GM12878 (cell line): ENCODE data around the gene SORT1.

Source experiments
- ETV6 ChIP-seq, 2 experiments: fragments of 450-650 bp in 1 of 2; IDR thresholded peaks in 1 of 2; conservative IDR thresholded peaks in 1 of 2; 2 replicates each; pipeline ENCODE4 v1.6.1; 2014; ENCODE audit warnings: antibody characterized with exemption in 1 of 2, borderline replicate concordance in 1 of 2, low read depth in 1 of 2, mild to moderate bottlenecking in 1 of 2, moderate library complexity in 1 of 2
- POLR2A ChIP-seq: IDR thresholded peaks from 2 replicates; pipeline ENCODE4 v1.6.1; 2011; ENCODE audit warnings: low read depth, mild to moderate bottlenecking, low read length
- RAD21 ChIP-seq: IDR thresholded peaks from 2 replicates; pipeline ENCODE4 v1.6.1; 2011; ENCODE audit warnings: mild to moderate bottlenecking, low read depth, low read length, moderate library complexity; ENCODE audit not compliant: insufficient read depth

GRCh38 chr1:109388208-109388711 is 9.5 kb downstream of the SORT1 start:
- TF ChIP-seq RAD21 (no peak), ETV6 (conservative IDR thresholded peaks at IDR 0.05 in 1 of 2, IDR thresholded peaks at IDR 0.05 in 1 of 2; ENCODE audit: borderline replicate concordance in 1 of 2, low read depth in 1 of 2) (no peak), POLR2A (no peak)
